Activated CD4-positive, alpha-beta T cell treated with anti-CD3 and anti-CD28 coated beads, Interleukin-2, amount 10 ng/mL, durations not matched to agents 7 days and 5 days (primary cell): ENCODE results near the gene HINT2. TPM values are rescaled to one million over a fixed set of nuclear protein-coding genes. Genes with fewer than 3 reads are reported as not detected.

Source experiments
- CTCF ChIA-PET: fragments of 350-600 bp; sonication (Branson Sonifier 250); formaldehyde crosslinking; loops from one replicate; lab custom pipeline; 2021; ENCODE audit warnings: antibody characterized with exemption; lab: Charles Lee
- POLR2A ChIA-PET: fragments of 350-600 bp; sonication (Branson Sonifier 250); formaldehyde crosslinking; loops from one replicate; lab custom pipeline; 2021; ENCODE audit warnings: antibody characterized with exemption; lab: Charles Lee
- DNase-seq: peaks from one replicate; pipeline ENCODE4 v3.0.0-alpha.2; 2020
- H3K27ac Mint-ChIP-seq: one replicate; pipeline ENCODE4 v1.8.0; 2021; ENCODE audit warnings: mild to moderate bottlenecking, moderate library complexity, mixed read lengths
- H3K27me3 Mint-ChIP-seq: one replicate; pipeline ENCODE4 v1.8.0; 2021; ENCODE audit warnings: mixed read lengths
- H3K36me3 Mint-ChIP-seq: one replicate; pipeline ENCODE4 v1.8.0; 2021; ENCODE audit warnings: low read depth, mixed read lengths
- H3K4me1 Mint-ChIP-seq: one replicate; pipeline ENCODE4 v1.8.0; 2021; ENCODE audit warnings: mixed read lengths
- H3K4me3 Mint-ChIP-seq: one replicate; pipeline ENCODE4 v1.8.0; 2021; ENCODE audit warnings: mild to moderate bottlenecking, moderate library complexity, mixed read lengths
- H3K9me3 Mint-ChIP-seq: one replicate; pipeline ENCODE4 v1.8.0; 2021; ENCODE audit warnings: mixed read lengths
- total RNA-seq, 2 experiments: library from RNA; stranded (reverse); gene quantifications; one replicate each; pipeline ENCODE4 v1.2.3, GENCODE V29; 2021

The HINT2 gene
- total RNA-seq, 2 experiments from 2014 or later, result 56.5 to 69.9 TPM

- no peak for DNase-seq
- CTCF ChIA-PET, result interaction anchor here (0.6 kb wide), 1 partner anchor 18 kb away, joined by 3 read pairs; no protein-coding TSS in a partner anchor
- H3K4me1 Mint-ChIP-seq, result no peaks in the 10 kb centered on the region
- no peak overlapping the region for H3K27ac Mint-ChIP-seq
- no peak overlapping the region for H3K4me3 Mint-ChIP-seq
- H3K9me3 Mint-ChIP-seq, result no peaks in the 10 kb centered on the region
- POLR2A ChIA-PET, result no interaction called here
- H3K36me3 Mint-ChIP-seq, result peaks cover 12% of the 10 kb centered on the region
- H3K27me3 Mint-ChIP-seq, result no peaks in the 10 kb centered on the region
Observed at GRCh38 chr9:35781066-35781465, 33.8 kb downstream of the HINT2 start.

- Mint-ChIP-seq H3K27ac (no peak overlapping the region), H3K36me3 (peaks cover 6% of the 10 kb centered on the region), H3K4me1 (peaks cover 3% of the 10 kb centered on the region), H3K4me3 (no peak overlapping the region), H3K9me3 (no peaks in the 10 kb centered on the region), H3K27me3 (no peaks in the 10 kb centered on the region)
- ChIA-PET CTCF (interaction anchor here (1.4 to 1.6 kb wide), 3 partner anchors 12 to 29 kb away, joined by 3 to 6 read pairs (median 3); no protein-coding TSS in a partner anchor), POLR2A (no interaction called here)
- no peak for DNase-seq
Observed at GRCh38 chr9:35778496-35778895, 36.3 kb downstream of the HINT2 start.

- no peak for DNase-seq
- ChIA-PET CTCF (interaction anchor here (1.3 to 1.6 kb wide), 3 partner anchors 10 to 223 kb away, joined by 3 to 5 read pairs (median 5); no protein-coding TSS in a partner anchor), POLR2A (no interaction called here)
- Mint-ChIP-seq H3K9me3 (no peaks in the 10 kb centered on the region), H3K27ac (no peak overlapping the region), H3K27me3 (no peaks in the 10 kb centered on the region), H3K36me3 (peaks cover 2% of the 10 kb centered on the region), H3K4me3 (no peak overlapping the region), H3K4me1 (peaks cover 3% of the 10 kb centered on the region)
Observed at GRCh38 chr9:35776018-35776417, 38.8 kb downstream of the HINT2 start.

GRCh38 chr9:35774907-35775635 lies 39.8 kb downstream of the HINT2 start:
- CTCF ChIA-PET, result interaction anchor here (1.3 to 1.6 kb wide), 3 partner anchors 11 to 222 kb away, joined by 3 to 5 read pairs (median 5); no protein-coding TSS in a partner anchor
- H3K4me1 Mint-ChIP-seq, result peaks cover 3% of the 10 kb centered on the region
- DNase-seq, result no peak
- POLR2A ChIA-PET, result no interaction called here
- H3K4me3 Mint-ChIP-seq, result no peak overlapping the region
- no peak overlapping the region for H3K27ac Mint-ChIP-seq
- H3K27me3 Mint-ChIP-seq, result no peaks in the 10 kb centered on the region
- H3K36me3 Mint-ChIP-seq, result peaks cover 2% of the 10 kb centered on the region
- no peaks in the 10 kb centered on the region for H3K9me3 Mint-ChIP-seq

GRCh38 chr9:35771943-35772342 lies 42.9 kb downstream of the HINT2 start:
- no peaks in the 10 kb centered on the region for H3K9me3 Mint-ChIP-seq
- POLR2A ChIA-PET, result no interaction called here
- no peaks in the 10 kb centered on the region for H3K27me3 Mint-ChIP-seq

GRCh38 chr9:35771534-35771933 lies 43.3 kb downstream of the HINT2 start:
- H3K4me1 Mint-ChIP-seq, result peaks cover 3% of the 10 kb centered on the region
- no peak overlapping the region for H3K27ac Mint-ChIP-seq
- POLR2A ChIA-PET, result no interaction called here
- no peaks in the 10 kb centered on the region for H3K36me3 Mint-ChIP-seq
- no peaks in the 10 kb centered on the region for H3K27me3 Mint-ChIP-seq
- DNase-seq, result no peak
- CTCF ChIA-PET, result interaction anchor here (0.8 to 3.4 kb wide), 5 partner anchors 10 to 54 kb away, joined by 3 to 10 read pairs (median 5); partner anchors contain the start of genes GBA2 and RGP1
- H3K9me3 Mint-ChIP-seq, result no peaks in the 10 kb centered on the region
- no peak overlapping the region for H3K4me3 Mint-ChIP-seq

More at GRCh38 chr9:35771943-35772342, 42.9 kb downstream of the HINT2 start:
- peaks cover 3% of the 10 kb centered on the region for H3K4me1 Mint-ChIP-seq
- no peaks in the 10 kb centered on the region for H3K36me3 Mint-ChIP-seq
- DNase-seq, result no peak
- H3K27ac Mint-ChIP-seq, result no peak overlapping the region
- CTCF ChIA-PET, result interaction anchor here (1.5 to 3.4 kb wide), 4 partner anchors 10 to 55 kb away, joined by 4 to 10 read pairs (median 5); no protein-coding TSS in a partner anchor
- no peak overlapping the region for H3K4me3 Mint-ChIP-seq

- CTCF ChIA-PET, result interaction anchor here (0.7 to 3.4 kb wide), 7 partner anchors 10 to 111 kb away, joined by 3 to 10 read pairs (median 4); partner anchors contain the start of genes GBA2 and RGP1
- Mint-ChIP-seq H3K27ac (no peak overlapping the region), H3K36me3 (no peaks in the 10 kb centered on the region), H3K27me3 (no peaks in the 10 kb centered on the region), H3K9me3 (no peaks in the 10 kb centered on the region), H3K4me3 (no peak overlapping the region), H3K4me1 (peaks cover 6% of the 10 kb centered on the region)
- POLR2A ChIA-PET, result no interaction called here
- no peak for DNase-seq
Observed at GRCh38 chr9:35771075-35771433, 43.8 kb downstream of the HINT2 start.

- Mint-ChIP-seq H3K36me3 (no peaks in the 10 kb centered on the region), H3K9me3 (no peaks in the 10 kb centered on the region), H3K27ac (no peak overlapping the region), H3K27me3 (no peaks in the 10 kb centered on the region), H3K4me1 (peaks cover 3% of the 10 kb centered on the region), H3K4me3 (no peak overlapping the region)
- DNase-seq, result no peak
- POLR2A ChIA-PET, result interaction anchor here (0.6 kb wide), 1 partner anchor 474 kb away, joined by 3 read pairs; no protein-coding TSS in a partner anchor
- CTCF ChIA-PET, result interaction anchor here (0.6 to 1.9 kb wide), 3 partner anchors 11 to 640 kb away, joined by 3 to 4 read pairs (median 3); no protein-coding TSS in a partner anchor
Observed at GRCh38 chr9:35769763-35770162, 45.1 kb downstream of the HINT2 start.

- Mint-ChIP-seq H3K27ac (no peak overlapping the region), H3K9me3 (no peaks in the 10 kb centered on the region), H3K27me3 (no peaks in the 10 kb centered on the region), H3K4me3 (no peak overlapping the region), H3K4me1 (peaks cover 3% of the 10 kb centered on the region), H3K36me3 (no peaks in the 10 kb centered on the region)
- CTCF ChIA-PET, result interaction anchor here (0.6 to 1.2 kb wide), 4 partner anchors 11 to 668 kb away, joined by 3 to 6 read pairs (median 4); no protein-coding TSS in a partner anchor
- DNase-seq, result no peak
- POLR2A ChIA-PET, result no interaction called here
Observed at GRCh38 chr9:35767458-35767857, 47.4 kb downstream of the HINT2 start.

GRCh38 chr9:35766997-35767396 lies 47.8 kb downstream of the HINT2 start:
- Mint-ChIP-seq H3K4me3 (no peak overlapping the region), H3K27me3 (no peaks in the 10 kb centered on the region), H3K36me3 (peaks cover under 1% of the 10 kb centered on the region), H3K4me1 (peaks cover 3% of the 10 kb centered on the region), H3K9me3 (no peaks in the 10 kb centered on the region), H3K27ac (no peak overlapping the region)
- ChIA-PET POLR2A (no interaction called here), CTCF (interaction anchor here (1.2 kb wide), 1 partner anchor 10 kb away, joined by 3 read pairs; no protein-coding TSS in a partner anchor)
- no peak for DNase-seq

GRCh38 chr9:35763803-35764202 lies 51.0 kb downstream of the HINT2 start:
- CTCF ChIA-PET, result no interaction called here

GRCh38 chr9:35763181-35763580 lies 51.7 kb downstream of the HINT2 start:
- H3K27me3 Mint-ChIP-seq, result no peaks in the 10 kb centered on the region
- POLR2A ChIA-PET, result no interaction called here
- CTCF ChIA-PET, result interaction anchor here (0.5 to 0.6 kb wide), 2 partner anchors 18 to 1030 kb away, joined by 3 read pairs; no protein-coding TSS in a partner anchor
- H3K4me1 Mint-ChIP-seq, result peaks cover 25% of the 10 kb centered on the region
- H3K9me3 Mint-ChIP-seq, result no peaks in the 10 kb centered on the region
- no peak for DNase-seq
- H3K4me3 Mint-ChIP-seq, result no peak overlapping the region
- H3K36me3 Mint-ChIP-seq, result peaks cover 10% of the 10 kb centered on the region
- H3K27ac Mint-ChIP-seq, result no peak overlapping the region

More at GRCh38 chr9:35763803-35764202, 51.0 kb downstream of the HINT2 start:
- POLR2A ChIA-PET, result no interaction called here
- H3K4me1 Mint-ChIP-seq, result peaks cover 18% of the 10 kb centered on the region
- no peak overlapping the region for H3K27ac Mint-ChIP-seq
- no peaks in the 10 kb centered on the region for H3K27me3 Mint-ChIP-seq
- no peak overlapping the region for H3K4me3 Mint-ChIP-seq
- no peaks in the 10 kb centered on the region for H3K9me3 Mint-ChIP-seq
- peaks cover 10% of the 10 kb centered on the region for H3K36me3 Mint-ChIP-seq
- no peak for DNase-seq
